Activated gamma-delta T cell treated with anti-CD3 and anti-CD28 coated beads, Interleukin-2, amount 50 U/mL, for 16 hours (primary cell): Measurements from ENCODE around the gene TPMT.

Experiments
- DNase-seq: peaks from one replicate; pipeline ENCODE4 v3.0.0-alpha.2; 2020; ENCODE audit warnings: low read depth

TPMT gene

GRCh38 chr6:18110162-18110561 lies 44.7 kb downstream of the TPMT start:
- DNase-seq, result no peak

- no peak for DNase-seq
These were observed 47.8 kb downstream of the TPMT start for GRCh38 chr6:18107061-18107460.

- no peak for DNase-seq
These were observed 51.9 kb downstream of the TPMT start for GRCh38 chr6:18102783-18103509.

- DNase-seq, result no peak
These were observed 53.0 kb downstream of the TPMT start for GRCh38 chr6:18101873-18102272.

GRCh38 chr6:18101271-18101670 lies 53.6 kb downstream of the TPMT start:
- no peak for DNase-seq

- no peak for DNase-seq
These were observed 54.6 kb downstream of the TPMT start for GRCh38 chr6:18100296-18100695.

GRCh38 chr6:18099511-18099910 lies 55.4 kb downstream of the TPMT start:
- DNase-seq, result no peak

- DNase-seq, result no peak
These were observed 58.5 kb downstream of the TPMT start for GRCh38 chr6:18096423-18096822.

GRCh38 chr6:18091382-18091781 lies 63.5 kb downstream of the TPMT start:
- no peak for DNase-seq

- DNase-seq, result no peak
These were observed 64.5 kb downstream of the TPMT start for GRCh38 chr6:18090349-18090786.

GRCh38 chr6:18088419-18089296 lies 66.2 kb downstream of the TPMT start:
- no peak for DNase-seq

GRCh38 chr6:18087396-18088165 lies 67.3 kb downstream of the TPMT start:
- no peak for DNase-seq

GRCh38 chr6:18081025-18081668 lies 73.7 kb downstream of the TPMT start:
- DNase-seq, result no peak

- no peak for DNase-seq
These were observed 74.3 kb downstream of the TPMT start for GRCh38 chr6:18080544-18080943.

GRCh38 chr6:18078866-18079265 lies 76.0 kb downstream of the TPMT start:
- DNase-seq, result no peak
